Fibroblast of mammary gland (primary cell): Measurements from ENCODE around the gene NLRP4.

Experiments
- DNase-seq: peaks from one replicate; pipeline ENCODE4 v3.0.0-alpha.2; 2010; ENCODE audit warnings: low read depth
- H3K4me3 ChIP-seq: 2 replicates; pipeline ENCODE4 v1.5.1; 2011; ENCODE audit warnings: low read depth, mild to moderate bottlenecking, low read length, moderate library complexity; ENCODE audit not compliant: control insufficient read depth
- TF ChIP-seq, protein P1 (sequence below): conservative IDR thresholded peaks from 2 replicates; pipeline ENCODE4 v1.5.1; 2011; ENCODE audit warnings: low read depth, low read length, inconsistent platforms; ENCODE audit not compliant: control insufficient read depth, insufficient read depth

The NLRP4 gene

GRCh38 chr19:55812449-55812848 lies 23.9 kb upstream of the NLRP4 start:
- TF ChIP-seq, protein P1, sequence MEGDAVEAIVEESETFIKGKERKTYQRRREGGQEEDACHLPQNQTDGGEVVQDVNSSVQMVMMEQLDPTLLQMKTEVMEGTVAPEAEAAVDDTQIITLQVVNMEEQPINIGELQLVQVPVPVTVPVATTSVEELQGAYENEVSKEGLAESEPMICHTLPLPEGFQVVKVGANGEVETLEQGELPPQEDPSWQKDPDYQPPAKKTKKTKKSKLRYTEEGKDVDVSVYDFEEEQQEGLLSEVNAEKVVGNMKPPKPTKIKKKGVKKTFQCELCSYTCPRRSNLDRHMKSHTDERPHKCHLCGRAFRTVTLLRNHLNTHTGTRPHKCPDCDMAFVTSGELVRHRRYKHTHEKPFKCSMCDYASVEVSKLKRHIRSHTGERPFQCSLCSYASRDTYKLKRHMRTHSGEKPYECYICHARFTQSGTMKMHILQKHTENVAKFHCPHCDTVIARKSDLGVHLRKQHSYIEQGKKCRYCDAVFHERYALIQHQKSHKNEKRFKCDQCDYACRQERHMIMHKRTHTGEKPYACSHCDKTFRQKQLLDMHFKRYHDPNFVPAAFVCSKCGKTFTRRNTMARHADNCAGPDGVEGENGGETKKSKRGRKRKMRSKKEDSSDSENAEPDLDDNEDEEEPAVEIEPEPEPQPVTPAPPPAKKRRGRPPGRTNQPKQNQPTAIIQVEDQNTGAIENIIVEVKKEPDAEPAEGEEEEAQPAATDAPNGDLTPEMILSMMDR: no peak
- no peak overlapping the region for H3K4me3 ChIP-seq
- no peak for DNase-seq

DNA sequence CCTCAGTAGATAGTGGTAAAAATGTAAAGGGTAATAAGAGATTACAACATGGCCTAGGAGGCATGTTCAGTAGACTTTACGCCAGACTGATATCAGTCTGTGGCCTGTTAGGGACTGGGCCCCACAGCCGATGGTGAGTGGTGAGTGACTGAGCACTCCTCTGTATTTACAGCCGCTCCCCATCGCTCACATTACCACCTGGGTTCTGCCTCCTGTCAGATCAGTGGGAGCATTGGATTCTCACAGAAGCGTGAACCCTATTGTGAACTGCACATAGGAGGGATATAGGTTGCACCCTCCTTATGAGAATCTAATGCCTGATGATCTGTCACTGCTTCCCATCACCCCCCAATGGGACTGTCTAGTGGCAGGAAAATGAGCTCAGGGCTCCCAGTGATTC lies 22.4 kb upstream of the NLRP4 start:
- TF ChIP-seq, protein P1: no peak
- no peak overlapping the region for H3K4me3 ChIP-seq
- no peak for DNase-seq

DNA sequence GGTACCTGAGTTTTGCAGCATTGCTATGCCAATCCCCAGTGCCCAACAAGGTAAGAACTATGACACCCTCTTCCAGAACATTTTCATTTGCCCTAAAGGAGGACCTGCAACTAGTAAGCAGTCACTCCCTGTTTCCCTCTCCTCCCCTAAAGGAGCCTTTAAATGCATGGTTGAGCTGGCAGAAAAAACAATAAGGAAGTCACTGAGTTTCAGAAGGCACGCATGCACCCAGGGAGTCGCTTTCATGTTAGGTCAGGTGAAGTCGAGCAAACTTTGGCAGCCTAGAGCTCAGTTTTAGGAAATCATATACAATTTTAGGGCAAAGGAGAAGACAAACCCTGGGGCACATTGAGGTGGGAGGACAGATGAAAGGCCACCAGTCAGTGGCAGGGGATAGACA lies 16.3 kb upstream of the NLRP4 start:
- TF ChIP-seq, protein P1: no peak

GRCh38 chr19:55830656-55831055 lies 5.7 kb upstream of the NLRP4 start:
- no peak overlapping the region for H3K4me3 ChIP-seq
- DNase-seq: no peak
- TF ChIP-seq, protein P1: no peak

More for the DNA sequence above, 16.3 kb upstream of the NLRP4 start:
- H3K4me3 ChIP-seq: no peak overlapping the region
- no peak for DNase-seq

- TF ChIP-seq, protein P1: no peak
- DNase-seq: no peak
- no peak within 1 kb of the TSS for H3K4me3 ChIP-seq
These were observed 4.5 kb upstream of the NLRP4 start, which contains the start of gene NLRP11 for GRCh38 chr19:55831846-55832245. Gene NLRP11 (minus strand): TSS chr19:55831999. CDS start chr19:55818174, 13,825 bp downstream.

DNA sequence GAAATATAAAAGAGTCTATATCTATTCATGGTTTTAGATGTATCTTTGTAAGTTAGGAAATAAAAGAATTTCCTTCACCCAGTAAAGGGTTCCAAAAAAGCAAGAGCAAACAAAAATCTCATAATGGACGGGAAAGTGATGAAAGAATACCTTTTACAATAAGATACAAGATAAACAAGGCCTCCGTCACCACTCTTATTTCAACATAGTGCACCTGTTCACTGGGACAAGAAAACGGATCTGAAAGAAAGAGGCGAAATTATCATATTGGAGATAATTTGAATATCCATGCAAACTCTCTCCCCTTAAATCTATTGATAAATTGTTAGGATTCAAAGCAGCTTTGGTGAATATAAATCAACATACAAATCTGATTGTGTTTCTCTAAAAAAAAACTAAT lies 3.7 kb upstream of the NLRP4 start:
- TF ChIP-seq, protein P1: no peak
- no peak for DNase-seq

GRCh38 chr19:55838251-55838650 lies 1.9 kb downstream of the NLRP4 start:
- TF ChIP-seq, protein P1: no peak
- no peak overlapping the region for H3K4me3 ChIP-seq
- no peak for DNase-seq

More for the DNA sequence above, 3.7 kb upstream of the NLRP4 start:
- H3K4me3 ChIP-seq: no peak overlapping the region
